ENCODE results near the gene STX1B. TPM values are rescaled to one million over a fixed set of nuclear protein-coding genes. Genes with fewer than 3 reads are reported as not detected.

STX1B gene
- total and polyA plus RNA-seq, 8 donors: 0.16 to 2.4 (median 0.80) TPM

GRCh38 chr16:30996324-30996984 lies 14.0 kb downstream of the STX1B start:
- no peaks in the 10 kb centered on the region for H3K36me3 ChIP-seq
- WGBS, 2 donors: 18 to 19% methylated on average over 23 of the region's 23 CpGs
- no peak for TF ChIP-seq CTCF (IDR thresholded peaks at IDR 0.05)
- H3K9me3 ChIP-seq: no peaks in the 10 kb centered on the region
- peak overlapping the region in 2 of 4 donors; percentile 60 to 63 for H3K27ac ChIP-seq
- no peaks in the 10 kb centered on the region for H3K27me3 ChIP-seq
- peak overlapping the region; percentile 12 to 53 (median 31) for H3K4me3 ChIP-seq
- peaks cover 3 to 4% (median 3%) of the 10 kb centered on the region in 3 donors for H3K4me1 ChIP-seq
- FAIRE-seq (no peak), ATAC-seq (peak; percentile 7 to 43 (median 20)), DNase-seq (peak in 1 of 6 donors; percentile 46)
- intact Hi-C loops (cut with DNase I): no loop called here

GRCh38 chr16:30995927-30996323 lies 14.5 kb downstream of the STX1B start:
- intact Hi-C loops (cut with DNase I): no loop called here
- Histone ChIP-seq H3K36me3 (no peaks in the 10 kb centered on the region), H3K27ac (peak overlapping the region in 2 of 4 donors; percentile 60 to 63), H3K4me1 (peaks cover 3 to 4% (median 3%) of the 10 kb centered on the region in 3 donors), H3K9me3 (no peaks in the 10 kb centered on the region), H3K4me3 (no peak overlapping the region), H3K27me3 (no peaks in the 10 kb centered on the region)
- FAIRE-seq (no peak), ATAC-seq (no peak), DNase-seq (no peak)
- no peak for TF ChIP-seq CTCF (IDR thresholded peaks at IDR 0.05)
- whole genome bisulfite sequencing, 2 donors: 80 to 81% methylated on average over 11 of the region's 11 CpGs

- DNase-seq (no peak), ATAC-seq (no peak), FAIRE-seq (no peak)
- intact Hi-C loops (cut with DNase I): no loop called here
- 74 to 79% methylated on average over 29 of the region's 29 CpGs for WGBS, 2 donors
- H3K9me3 ChIP-seq: no peaks in the 10 kb centered on the region
- H3K27ac ChIP-seq: no peak overlapping the region
- TF ChIP-seq CTCF (IDR thresholded peaks at IDR 0.05): no peak
- peaks cover 3 to 4% (median 3%) of the 10 kb centered on the region in 3 donors for H3K4me1 ChIP-seq
- H3K4me3 ChIP-seq: no peak overlapping the region
- H3K27me3 ChIP-seq: no peaks in the 10 kb centered on the region
- H3K36me3 ChIP-seq: no peaks in the 10 kb centered on the region
Measured at GRCh38 chr16:30992931-30993816, 17.3 kb downstream of the STX1B start.

- 81 to 83% methylated on average over 21 of the region's 21 CpGs for WGBS, 2 donors
- Histone ChIP-seq H3K27me3 (no peaks in the 10 kb centered on the region), H3K4me1 (peaks cover 0 to under 1% (median under 1%) of the 10 kb centered on the region in 3 donors), H3K27ac (no peak overlapping the region), H3K36me3 (no peaks in the 10 kb centered on the region), H3K9me3 (no peaks in the 10 kb centered on the region), H3K4me3 (no peak overlapping the region)
- DNase-seq: no peak
- no peak for FAIRE-seq
- TF ChIP-seq CTCF (IDR thresholded peaks at IDR 0.05): no peak
- intact Hi-C loops (cut with DNase I): no loop called here
- no peak for ATAC-seq
Measured at GRCh38 chr16:30992276-30992780, 18.1 kb downstream of the STX1B start.

Measured in pancreas (tissue), 10 donors.